HG02571 (cell line): ENCODE data around the gene SERTAD1.

Experiments
- ATAC-seq: cut with Tn5 transposase; IDR thresholded peaks from one replicate; pipeline ENCODE4 v1.9.1; 2021; ENCODE audit warnings: mild to moderate bottlenecking, moderate library complexity; ENCODE audit not compliant: unreplicated experiment

SERTAD1 gene

GRCh38 chr19:40380199-40381037 lies 45.4 kb downstream of the SERTAD1 start:
- no peak for ATAC-seq

- ATAC-seq = no peak
These were observed 46.2 kb downstream of the SERTAD1 start for GRCh38 chr19:40379446-40380198.

- ATAC-seq = no peak
These were observed 47.3 kb downstream of the SERTAD1 start for GRCh38 chr19:40378509-40378908.

GRCh38 chr19:40377876-40378385 lies 47.9 kb downstream of the SERTAD1 start:
- ATAC-seq = no peak

GRCh38 chr19:40376286-40376862 lies 49.4 kb downstream of the SERTAD1 start:
- ATAC-seq = no peak

- no peak for ATAC-seq
These were observed 51.7 kb downstream of the SERTAD1 start for GRCh38 chr19:40374084-40374483.

GRCh38 chr19:40371802-40372122 lies 54.0 kb downstream of the SERTAD1 start:
- no peak for ATAC-seq
